ENCODE measurements around the gene STIP1.

The STIP1 gene

DNA sequence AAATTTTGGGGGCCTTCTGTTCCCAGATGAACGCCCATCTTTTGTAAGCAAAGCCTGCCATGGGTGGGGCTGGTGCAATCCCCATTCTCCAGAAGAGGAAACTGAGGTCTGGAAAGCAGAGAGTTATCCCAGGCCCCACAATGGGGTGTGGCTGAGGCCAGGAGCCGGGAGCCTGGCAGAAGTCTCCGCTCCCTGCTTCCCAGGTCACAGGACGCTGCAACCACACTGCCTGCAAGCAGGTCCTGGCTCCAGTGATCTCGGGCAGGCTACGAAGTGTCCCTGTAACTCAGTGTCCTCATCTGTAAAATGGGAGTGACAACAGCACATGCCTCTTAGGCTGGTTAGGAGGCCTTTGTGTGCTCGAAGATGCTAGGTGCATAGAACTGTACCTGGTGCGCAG, 67.1 kb downstream of the STIP1 start:
- no peak for DNase-seq

DNA sequence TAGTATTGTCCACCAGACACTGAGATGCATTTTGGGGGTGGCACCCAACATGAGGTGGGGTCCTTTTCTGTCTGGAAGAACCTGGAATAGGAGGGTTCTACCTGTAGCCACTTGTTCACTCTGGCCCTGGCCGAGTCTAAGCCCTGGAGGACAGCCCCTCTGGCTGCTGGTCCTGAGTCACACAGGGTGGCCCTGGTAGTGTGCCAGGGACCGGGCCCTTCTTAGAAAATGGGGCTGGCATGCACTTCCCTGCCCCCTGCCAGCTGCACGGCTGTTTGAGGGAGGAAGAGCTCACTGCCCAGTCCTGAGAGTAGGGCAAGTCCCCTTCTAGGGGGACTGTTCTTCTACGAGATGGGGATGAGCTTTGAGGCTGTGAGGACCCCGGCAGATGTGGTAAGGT, 67.5 kb downstream of the STIP1 start:
- no peak for DNase-seq
